OCI-M2 (cell line): ENCODE data around the gene SLC12A3.
"Not testable (repeated sequence)": the region's sequence is repeated elsewhere in the genome, so short reads cannot be mapped to it uniquely, and the experiment has no call there.

Experiments
- DNase-seq: peaks from one replicate; lab custom pipeline; 2025; ENCODE audit not compliant: unreplicated experiment; lab: John Stamatoyannopoulos, UW

SLC12A3 gene

GRCh38 chr16:56868766-56869165, 3.8 kb downstream of the SLC12A3 start:
- DNase-seq, result not testable (repeated sequence)

DNA sequence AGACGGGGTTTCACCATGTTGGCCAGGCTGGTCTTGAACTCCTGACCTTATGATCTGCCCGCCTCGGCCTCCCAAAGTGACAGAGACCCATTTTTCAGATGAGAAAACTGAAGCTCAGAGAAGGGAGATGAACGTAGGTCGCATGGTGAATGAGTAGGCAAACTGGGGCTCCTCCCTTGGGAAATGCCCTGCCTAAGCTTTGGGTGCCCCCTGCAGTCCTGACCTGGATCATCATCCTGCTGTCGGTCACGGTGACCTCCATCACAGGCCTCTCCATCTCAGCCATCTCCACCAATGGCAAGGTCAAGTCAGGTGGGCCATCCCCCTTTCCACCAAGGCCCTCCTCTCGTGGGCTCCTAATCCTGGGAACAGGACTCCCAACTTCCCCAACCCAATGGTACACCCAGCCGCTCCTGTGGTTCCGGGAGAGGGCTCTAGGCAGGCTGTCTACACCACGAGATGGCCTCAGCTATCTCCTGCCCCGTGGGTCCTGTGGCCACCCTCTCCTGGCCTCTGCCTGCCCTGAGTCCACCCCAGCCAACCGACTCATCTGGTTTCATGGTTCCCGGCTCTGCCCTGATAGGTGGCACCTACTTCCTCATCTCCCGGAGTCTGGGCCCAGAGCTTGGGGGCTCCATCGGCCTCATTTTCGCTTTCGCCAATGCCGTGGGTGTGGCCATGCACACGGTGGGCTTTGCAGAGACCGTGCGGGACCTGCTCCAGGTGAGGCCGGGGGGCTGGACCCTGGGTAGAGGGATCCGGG, 4.7 kb downstream of the SLC12A3 start:
- DNase-seq, result no peak

DNA sequence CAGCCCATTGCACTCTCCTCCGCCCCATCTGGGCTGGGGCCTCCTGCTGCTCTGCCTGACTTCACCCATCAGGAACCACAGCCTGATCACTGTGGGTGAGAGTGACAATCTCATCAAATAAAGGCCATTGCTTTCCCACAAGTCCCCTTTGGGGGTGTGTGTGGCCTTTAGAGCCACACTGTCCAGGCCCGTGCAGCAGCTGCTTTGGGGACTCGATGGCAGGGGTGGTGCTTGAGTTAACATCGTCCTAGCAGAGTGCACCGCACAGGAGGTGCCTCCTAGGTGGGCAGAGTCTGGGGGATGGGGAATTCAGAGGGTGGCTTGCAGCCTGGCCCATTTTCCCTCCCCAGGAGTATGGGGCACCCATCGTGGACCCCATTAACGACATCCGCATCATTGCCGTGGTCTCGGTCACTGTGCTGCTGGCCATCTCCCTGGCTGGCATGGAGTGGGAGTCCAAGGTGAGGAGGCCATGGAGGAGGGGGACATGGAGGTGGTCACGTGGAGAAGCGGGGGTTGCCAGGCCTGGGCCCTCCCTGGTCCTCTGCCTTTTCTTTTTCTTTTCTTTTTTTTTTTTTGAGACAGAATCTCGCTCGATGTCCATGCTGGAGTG, 5.4 kb downstream of the SLC12A3 start:
- no peak for DNase-seq

- DNase-seq, result no peak
These were observed 6.2 kb downstream of the SLC12A3 start for GRCh38 chr16:56871172-56871593.

DNA sequence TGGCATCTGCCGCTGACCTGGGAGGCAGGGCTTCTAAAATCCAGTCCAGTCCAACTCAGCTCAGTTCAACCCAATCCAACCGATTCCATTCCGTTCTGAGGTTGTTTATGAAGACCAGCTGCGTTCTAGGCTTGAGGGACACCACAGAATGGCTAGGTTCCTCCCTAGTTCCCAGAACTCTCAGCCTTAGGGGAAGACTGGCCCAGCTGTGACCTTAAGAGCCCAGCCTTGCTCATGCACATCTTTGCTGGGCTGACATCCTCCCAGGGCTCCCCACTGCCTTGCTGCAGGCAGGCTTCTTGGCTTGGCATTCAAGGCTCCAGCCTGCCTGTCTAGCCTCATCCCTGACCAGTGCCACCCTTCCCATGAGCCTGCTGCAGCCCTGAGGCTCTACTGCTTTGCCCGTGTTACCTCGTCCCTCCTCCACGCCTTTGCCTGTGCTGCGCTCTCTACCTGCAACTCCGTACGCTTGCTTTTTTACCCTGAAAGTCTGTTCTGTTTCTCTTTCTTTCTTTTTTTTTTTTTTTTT, 7.9 kb downstream of the SLC12A3 start:
- no peak for DNase-seq

DNA sequence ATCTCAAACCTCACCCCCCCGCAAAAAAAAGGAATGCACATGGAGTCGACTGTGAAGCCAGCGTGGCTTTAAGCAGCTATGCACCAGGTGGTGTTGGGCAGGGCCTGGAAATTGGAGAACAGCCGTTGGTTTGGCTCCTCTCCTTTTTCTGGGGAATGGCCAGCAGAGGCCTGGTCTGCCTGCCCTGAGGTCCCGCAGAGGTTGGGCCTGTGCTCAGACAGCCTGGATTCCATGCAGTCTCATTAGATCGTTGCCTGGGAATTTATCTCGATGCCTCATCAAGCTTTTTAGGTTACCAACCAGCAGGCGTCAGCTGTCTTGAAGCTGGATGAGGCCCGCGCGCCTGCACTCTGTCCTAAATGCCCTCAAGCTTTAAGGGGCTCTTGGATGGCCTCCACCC, 9.8 kb downstream of the SLC12A3 start:
- DNase-seq, result no peak

- DNase-seq, result no peak
These were observed 11.0 kb downstream of the SLC12A3 start for GRCh38 chr16:56876048-56876447.

- no peak for DNase-seq
These were observed 12.6 kb downstream of the SLC12A3 start for GRCh38 chr16:56877486-56878182.

GRCh38 chr16:56878282-56878854, 13.4 kb downstream of the SLC12A3 start:
- no peak for DNase-seq

DNA sequence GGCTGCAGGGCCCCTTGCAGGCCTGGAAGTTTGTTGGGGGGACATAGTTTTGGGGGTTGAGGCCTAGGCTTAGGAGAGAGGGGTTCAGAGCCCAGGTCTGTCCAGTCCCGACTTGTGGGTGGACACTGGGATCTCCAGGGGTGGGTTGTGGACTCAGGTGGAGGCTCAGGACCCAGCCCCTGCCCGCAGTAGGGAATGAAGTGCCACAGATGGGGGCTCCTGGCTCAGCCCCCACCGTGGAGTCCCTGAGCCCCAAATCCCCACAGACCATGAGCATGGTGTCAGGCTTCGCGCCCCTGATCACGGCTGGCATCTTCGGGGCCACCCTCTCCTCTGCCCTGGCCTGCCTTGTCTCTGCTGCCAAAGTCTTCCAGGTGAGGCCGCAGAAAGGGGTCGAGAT, 14.3 kb downstream of the SLC12A3 start:
- no peak for DNase-seq

DNA sequence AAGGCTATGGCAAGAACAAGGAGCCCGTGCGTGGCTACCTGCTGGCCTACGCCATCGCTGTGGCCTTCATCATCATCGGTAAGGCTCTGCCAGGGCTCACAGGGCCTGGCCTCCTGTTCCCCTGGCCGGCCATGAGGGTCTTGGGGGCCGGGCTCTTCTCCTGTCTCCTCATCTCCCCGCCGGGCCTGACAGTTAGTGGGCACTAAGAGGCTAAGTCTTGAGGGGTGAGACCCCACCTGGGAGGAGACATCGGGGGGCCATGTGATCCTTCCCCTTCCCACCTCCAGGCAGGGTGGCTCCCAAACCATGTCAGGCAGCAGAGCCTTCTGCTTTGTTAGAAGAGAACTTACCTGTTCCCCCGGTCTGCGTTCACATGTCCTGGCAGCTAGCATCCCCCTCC, 15.2 kb downstream of the SLC12A3 start:
- no peak for DNase-seq

- no peak for DNase-seq
These were observed 15.7 kb downstream of the SLC12A3 start for GRCh38 chr16:56880685-56881084.

GRCh38 chr16:56882077-56882800, 17.2 kb downstream of the SLC12A3 start:
- DNase-seq, result no peak

DNA sequence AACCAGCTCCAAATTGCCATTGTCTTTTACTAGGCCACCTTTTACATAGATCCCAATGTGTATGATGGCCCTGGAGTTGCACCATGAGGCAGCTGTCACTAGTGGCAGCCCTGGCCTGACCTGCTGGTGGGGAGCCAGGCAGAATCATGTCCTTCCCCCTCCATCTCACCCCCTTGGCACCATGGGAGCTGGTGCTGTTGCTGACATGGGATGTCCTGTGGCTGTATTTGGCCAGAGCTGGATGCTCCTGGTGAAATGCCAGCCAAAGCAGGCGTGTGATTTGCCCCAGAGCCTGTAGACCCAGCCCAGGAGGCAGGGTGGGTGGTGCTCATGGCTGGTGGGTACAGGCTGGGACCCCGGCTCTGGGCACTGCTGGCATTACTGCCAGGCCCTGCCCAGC, 18.6 kb downstream of the SLC12A3 start:
- DNase-seq, result no peak

DNA sequence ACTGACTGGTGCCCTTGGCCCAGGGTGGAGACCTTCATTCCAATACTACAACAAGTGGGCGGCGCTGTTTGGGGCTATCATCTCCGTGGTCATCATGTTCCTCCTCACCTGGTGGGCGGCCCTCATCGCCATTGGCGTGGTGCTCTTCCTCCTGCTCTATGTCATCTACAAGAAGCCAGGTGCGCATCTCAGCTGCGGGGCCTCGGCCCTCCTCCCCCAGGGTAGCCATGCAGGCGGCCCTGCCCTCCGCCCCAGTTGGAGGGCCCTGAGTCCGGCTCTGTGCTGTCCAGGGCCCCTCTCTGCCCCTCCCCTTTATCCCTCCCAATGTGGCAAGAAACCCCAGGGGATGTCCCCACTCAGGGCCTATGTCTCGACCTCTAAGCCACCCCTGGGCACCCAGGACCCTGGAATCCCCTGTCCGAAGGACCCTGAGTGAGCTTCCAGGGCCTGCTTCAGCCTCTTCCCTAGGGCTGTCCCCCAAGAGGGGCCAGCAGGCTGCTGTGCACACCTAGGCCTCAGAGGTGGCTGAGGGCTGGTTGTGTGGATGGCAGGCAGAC, 19.1 kb downstream of the SLC12A3 start:
- no peak for DNase-seq

- not testable (repeated sequence) for DNase-seq
These were observed 19.9 kb downstream of the SLC12A3 start for GRCh38 chr16:56884929-56885328.

- no peak for DNase-seq
These were observed 20.6 kb downstream of the SLC12A3 start for GRCh38 chr16:56885446-56886162.

DNA sequence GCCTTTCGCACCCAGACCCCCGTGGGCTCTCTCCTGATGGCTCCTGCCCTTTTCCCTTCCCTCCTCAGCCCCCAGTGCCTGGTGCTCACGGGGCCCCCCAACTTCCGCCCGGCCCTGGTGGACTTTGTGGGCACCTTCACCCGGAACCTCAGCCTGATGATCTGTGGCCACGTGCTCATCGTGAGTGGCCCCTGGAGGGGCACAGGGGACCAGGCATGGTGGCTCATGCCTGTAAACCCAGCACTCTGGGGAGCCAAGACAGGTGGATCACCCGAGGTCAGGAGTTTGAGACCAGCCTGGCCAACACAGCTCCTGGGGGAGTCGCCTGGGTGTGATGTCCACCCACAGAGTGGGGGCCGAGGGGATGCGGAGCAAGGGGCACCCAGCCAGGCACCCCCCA, 21.3 kb downstream of the SLC12A3 start:
- no peak for DNase-seq

DNA sequence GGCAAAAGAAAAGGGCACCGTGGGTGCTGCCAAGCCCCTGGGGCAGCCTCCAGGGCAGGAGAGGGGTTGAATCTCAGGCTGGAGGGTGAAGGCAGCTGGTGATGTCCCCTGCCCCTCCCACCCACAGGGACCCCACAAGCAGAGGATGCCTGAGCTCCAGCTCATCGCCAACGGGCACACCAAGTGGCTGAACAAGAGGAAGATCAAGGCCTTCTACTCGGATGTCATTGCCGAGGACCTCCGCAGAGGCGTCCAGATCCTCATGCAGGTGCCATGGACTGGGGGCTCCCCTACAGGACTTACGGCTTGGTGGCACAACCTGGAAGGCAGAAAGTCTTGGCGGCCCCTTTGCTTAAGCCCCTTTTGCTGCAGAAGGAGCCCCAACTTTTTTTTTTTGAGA, 21.8 kb downstream of the SLC12A3 start:
- no peak for DNase-seq

- no peak for DNase-seq
These were observed 23.8 kb downstream of the SLC12A3 start for GRCh38 chr16:56888806-56889205.
